ENCODE measurements around the gene NNMT.
"Not testable (repeated sequence)": the region's sequence is repeated elsewhere in the genome, so short reads cannot be mapped to it uniquely, and the experiment has no call there.

The NNMT gene

GRCh38 chr11:114314096-114314495 is 17.9 kb downstream of the NNMT start:
- DNase-seq: no peak

- no peak for DNase-seq
Observed at GRCh38 chr11:114315749-114316368, 19.7 kb downstream of the NNMT start.

- DNase-seq: no peak
Observed at GRCh38 chr11:114316980-114317786, 21.0 kb downstream of the NNMT start.

GRCh38 chr11:114317787-114318137 is 21.6 kb downstream of the NNMT start:
- peak in 1 of 2 experiments; percentile 2 for DNase-seq

GRCh38 chr11:114318361-114318760 is 22.2 kb downstream of the NNMT start:
- no peak for DNase-seq

- no peak for DNase-seq
Observed at GRCh38 chr11:114319716-114320328, 23.6 kb downstream of the NNMT start.

GRCh38 chr11:114321621-114322257 is 25.5 kb downstream of the NNMT start:
- DNase-seq: no peak

- DNase-seq: no peak
Observed at GRCh38 chr11:114322934-114323333, 26.7 kb downstream of the NNMT start.

GRCh38 chr11:114326151-114326550 is 30.0 kb downstream of the NNMT start:
- DNase-seq: no peak

- DNase-seq: no peak
Observed at GRCh38 chr11:114326776-114327175, 30.6 kb downstream of the NNMT start.

GRCh38 chr11:114330373-114330772 is 34.2 kb downstream of the NNMT start:
- DNase-seq: no peak

GRCh38 chr11:114340311-114341131 is 44.3 kb downstream of the NNMT start:
- DNase-seq: peak; percentile 59 to 66

- not testable (repeated sequence) for DNase-seq
Observed at GRCh38 chr11:114341667-114342066, 45.5 kb downstream of the NNMT start.

- no peak for DNase-seq
Observed at GRCh38 chr11:114342476-114342875, 46.3 kb downstream of the NNMT start.

GRCh38 chr11:114343020-114343419 is 46.8 kb downstream of the NNMT start:
- no peak for DNase-seq

GRCh38 chr11:114343493-114343892 is 47.3 kb downstream of the NNMT start:
- DNase-seq: no peak

- DNase-seq: no peak
Observed at GRCh38 chr11:114344494-114344893, 48.3 kb downstream of the NNMT start.

GRCh38 chr11:114345575-114346222 is 49.5 kb downstream of the NNMT start:
- DNase-seq: no peak

- no peak for DNase-seq
Observed at GRCh38 chr11:114346709-114347141, 50.5 kb downstream of the NNMT start.

GRCh38 chr11:114348200-114349191 is 52.3 kb downstream of the NNMT start:
- peak; percentile 49 to 68 for DNase-seq

- no peak for DNase-seq
Observed at GRCh38 chr11:114350022-114350421, 53.8 kb downstream of the NNMT start.
